ENCODE measurements around the gene SURF6. TPM values are rescaled to one million over a fixed set of nuclear protein-coding genes. Genes with fewer than 3 reads are reported as not detected.

SURF6 gene
- total RNA-seq, 2 experiments from 2014 or later: 19.2 to 27.8 TPM

DNA sequence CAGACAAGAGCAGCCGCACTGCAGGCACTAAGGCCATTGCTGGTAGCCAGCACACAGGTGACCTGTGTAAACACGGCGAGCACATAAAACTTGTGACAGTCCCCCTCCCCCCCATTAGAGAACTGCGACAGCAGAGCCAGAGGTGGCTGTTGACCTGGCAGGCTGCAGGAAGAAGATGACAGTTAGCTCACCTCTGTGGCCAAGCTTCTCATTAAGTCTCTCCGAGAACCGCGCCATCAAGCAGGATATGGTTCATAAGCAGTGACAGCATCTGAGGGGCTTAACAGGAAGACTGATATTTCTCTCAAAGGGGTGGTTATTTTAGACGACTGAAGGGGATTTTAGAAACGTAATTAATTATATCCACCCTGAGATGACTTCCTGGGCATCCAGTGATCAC lies 34.7 kb upstream of the SURF6 start:
- ChIA-PET CTCF (ENCODE audit: unreplicated experiment) (interaction anchor here (0.6 kb wide), 1 partner anchor 8 kb away, joined by 3 read pairs; no protein-coding TSS in a partner anchor), POLR2A (interaction anchor here (0.6 kb wide), 1 partner anchor 1392 kb away, joined by 3 read pairs; no protein-coding TSS in a partner anchor)
- H4K20me1 ChIP-seq (ENCODE audit: insufficient read depth, low read length): peaks cover 22% of the 10 kb centered on the region
- H3K79me2 ChIP-seq (ENCODE audit: insufficient read depth, low read depth, low read length): peaks cover 74% of the 10 kb centered on the region
- peak overlapping the region; percentile 39 for H3K4me2 ChIP-seq (ENCODE audit: low read length)
- H3K9me3 ChIP-seq (ENCODE audit: low read length): no peaks in the 10 kb centered on the region
- H2AFZ ChIP-seq (ENCODE audit: low read length): no peak overlapping the region
- peaks cover 29% of the 10 kb centered on the region for H3K4me1 ChIP-seq (ENCODE audit: insufficient read depth, low read length, poor library complexity, severe bottlenecking)
- peak overlapping the region; percentile 38 for H3K27ac ChIP-seq (ENCODE audit: low read depth, low read length, poor library complexity, severe bottlenecking)
- H3K36me3 ChIP-seq (ENCODE audit: insufficient read depth, low read length): peaks cover 75% of the 10 kb centered on the region
- no peak for TF ChIP-seq EZH2phosphoT487 (IDR thresholded peaks at IDR 0.05; ENCODE audit: borderline replicate concordance, low read depth, low read length)
- no peak for TF ChIP-seq CTCF (conservative IDR thresholded peaks at IDR 0.05; ENCODE audit: low read length)
- H3K9me2 ChIP-seq (ENCODE audit: insufficient read depth, low read length): no peaks in the 10 kb centered on the region
- DNase-seq (ENCODE audit: low spot score): no peak
- BruUV-seq (replicated peaks): no TSS peak
- intact Hi-C loops (cut with micrococcal nuclease; ENCODE audit: unreplicated experiment): no loop called here
- H3K4me3 ChIP-seq (ENCODE audit: low read depth, low read length, poor library complexity, severe bottlenecking): no peak overlapping the region

GRCh38 chr9:133369933-133370332 lies 33.9 kb upstream of the SURF6 start:
- DNase-seq (ENCODE audit: low spot score): no peak
- Histone ChIP-seq H3K36me3 (ENCODE audit: insufficient read depth, low read length) (peaks cover 82% of the 10 kb centered on the region), H3K79me2 (ENCODE audit: insufficient read depth, low read depth, low read length) (peaks cover 67% of the 10 kb centered on the region), H3K9me3 (ENCODE audit: low read length) (no peaks in the 10 kb centered on the region), H2AFZ (ENCODE audit: low read length) (no peak overlapping the region), H4K20me1 (ENCODE audit: insufficient read depth, low read length) (peaks cover 20% of the 10 kb centered on the region), H3K4me3 (ENCODE audit: low read depth, low read length, poor library complexity, severe bottlenecking) (no peak overlapping the region), H3K4me2 (ENCODE audit: low read length) (no peak overlapping the region), H3K9me2 (ENCODE audit: insufficient read depth, low read length) (no peaks in the 10 kb centered on the region), H3K27ac (ENCODE audit: low read depth, low read length, poor library complexity, severe bottlenecking) (no peak overlapping the region), H3K4me1 (ENCODE audit: insufficient read depth, low read length, poor library complexity, severe bottlenecking) (peaks cover 29% of the 10 kb centered on the region)
- BruUV-seq (replicated peaks): no TSS peak
- ChIA-PET CTCF (ENCODE audit: unreplicated experiment) (no interaction called here), POLR2A (no interaction called here)
- TF ChIP-seq CTCF (conservative IDR thresholded peaks at IDR 0.05; ENCODE audit: low read length) (no peak), EZH2phosphoT487 (IDR thresholded peaks at IDR 0.05; ENCODE audit: borderline replicate concordance, low read depth, low read length) (no peak)
- intact Hi-C loops (cut with micrococcal nuclease; ENCODE audit: unreplicated experiment): no loop called here

- peaks cover 62% of the 10 kb centered on the region for H3K79me2 ChIP-seq (ENCODE audit: insufficient read depth, low read depth, low read length)
- no peak for DNase-seq (ENCODE audit: low spot score)
- H3K4me1 ChIP-seq (ENCODE audit: insufficient read depth, low read length, poor library complexity, severe bottlenecking): peaks cover 26% of the 10 kb centered on the region
- H3K9me3 ChIP-seq (ENCODE audit: low read length): no peaks in the 10 kb centered on the region
- no peaks in the 10 kb centered on the region for H3K9me2 ChIP-seq (ENCODE audit: insufficient read depth, low read length)
- ChIA-PET POLR2A (no interaction called here), CTCF (ENCODE audit: unreplicated experiment) (no interaction called here)
- H4K20me1 ChIP-seq (ENCODE audit: insufficient read depth, low read length): peaks cover 16% of the 10 kb centered on the region; the same call in 1 of the 2 replicates
- H3K27ac ChIP-seq (ENCODE audit: low read depth, low read length, poor library complexity, severe bottlenecking): no peak overlapping the region
- no TSS peak for BruUV-seq (replicated peaks)
- H3K4me2 ChIP-seq (ENCODE audit: low read length): no peak overlapping the region
- H3K36me3 ChIP-seq (ENCODE audit: insufficient read depth, low read length): peaks cover 86% of the 10 kb centered on the region
- intact Hi-C loops (cut with micrococcal nuclease; ENCODE audit: unreplicated experiment): no loop called here
- no peak overlapping the region for H3K4me3 ChIP-seq (ENCODE audit: low read depth, low read length, poor library complexity, severe bottlenecking)
- TF ChIP-seq EZH2phosphoT487 (IDR thresholded peaks at IDR 0.05; ENCODE audit: borderline replicate concordance, low read depth, low read length): no peak
- TF ChIP-seq CTCF (conservative IDR thresholded peaks at IDR 0.05; ENCODE audit: low read length): no peak
- no peak overlapping the region for H2AFZ ChIP-seq (ENCODE audit: low read length)
Observed at GRCh38 chr9:133369422-133369821, 33.4 kb upstream of the SURF6 start.

All from OCI-LY7 (cell line).